Kasumi-1 (cell line): ENCODE data around the gene CEP89.
"Not testable (repeated sequence)": the region's sequence is repeated elsewhere in the genome, so short reads cannot be mapped to it uniquely, and the experiment has no call there.

Source experiments
- DNase-seq, 2 experiments: peaks; one replicate each; lab custom pipeline; 2025; lab: John Stamatoyannopoulos, UW

CEP89 gene

GRCh38 chr19:32833388-32833787 is 138.4 kb downstream of the CEP89 start:
- not testable (repeated sequence) for DNase-seq

- not testable (repeated sequence) for DNase-seq
These were observed 138.9 kb downstream of the CEP89 start for GRCh38 chr19:32832825-32833224.

GRCh38 chr19:32832094-32832493 is 139.7 kb downstream of the CEP89 start:
- DNase-seq, result not testable (repeated sequence)

- DNase-seq, result no peak
These were observed 140.1 kb downstream of the CEP89 start for GRCh38 chr19:32831611-32832010.

- DNase-seq, result no peak
These were observed 141.3 kb downstream of the CEP89 start for GRCh38 chr19:32830231-32831014.

- DNase-seq, result no peak
These were observed 142.3 kb downstream of the CEP89 start for GRCh38 chr19:32829345-32829896.

- no peak for DNase-seq
These were observed 143.0 kb downstream of the CEP89 start for GRCh38 chr19:32828643-32829344.

- DNase-seq, result no peak
These were observed 143.6 kb downstream of the CEP89 start for GRCh38 chr19:32828139-32828538.
